NK-92 treated with Interleukin-12 subunit alpha and Interleukin-12 subunit beta, amount 100 ng/mL, for 24 hours (cell line): Measurements from ENCODE around the gene OVCH2.
"Not testable (repeated sequence)": the region's sequence is repeated elsewhere in the genome, so short reads cannot be mapped to it uniquely, and the experiment has no call there.

ENCODE experiments used
- DNase-seq: peaks from one replicate; lab custom pipeline; 2025; lab: John Stamatoyannopoulos, UW

OVCH2 gene

GRCh38 chr11:7671347-7672215 is 34.7 kb downstream of the OVCH2 start:
- DNase-seq, result no peak

GRCh38 chr11:7670641-7671040 is 35.6 kb downstream of the OVCH2 start:
- no peak for DNase-seq

DNA sequence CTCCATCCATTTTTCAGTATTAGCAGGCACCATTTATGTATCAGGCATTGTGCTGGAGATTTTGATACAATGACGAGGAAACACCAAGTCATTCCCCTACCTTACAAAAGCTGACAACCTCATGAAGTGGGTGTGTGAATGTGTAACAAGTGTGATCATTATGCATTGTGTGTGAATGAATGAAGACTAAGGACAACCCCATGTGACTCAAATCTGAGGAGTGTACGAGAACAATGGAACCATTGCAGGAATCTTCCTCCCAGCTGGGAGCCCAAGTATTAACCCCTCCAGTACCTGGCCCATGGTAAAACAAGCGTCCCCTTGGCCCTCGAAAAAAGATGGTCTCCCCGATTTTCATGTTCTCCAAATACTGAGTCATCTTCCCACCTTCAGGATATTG is 37.4 kb downstream of the OVCH2 start:
- no peak for DNase-seq

GRCh38 chr11:7668464-7668863 is 37.8 kb downstream of the OVCH2 start:
- no peak for DNase-seq

DNA sequence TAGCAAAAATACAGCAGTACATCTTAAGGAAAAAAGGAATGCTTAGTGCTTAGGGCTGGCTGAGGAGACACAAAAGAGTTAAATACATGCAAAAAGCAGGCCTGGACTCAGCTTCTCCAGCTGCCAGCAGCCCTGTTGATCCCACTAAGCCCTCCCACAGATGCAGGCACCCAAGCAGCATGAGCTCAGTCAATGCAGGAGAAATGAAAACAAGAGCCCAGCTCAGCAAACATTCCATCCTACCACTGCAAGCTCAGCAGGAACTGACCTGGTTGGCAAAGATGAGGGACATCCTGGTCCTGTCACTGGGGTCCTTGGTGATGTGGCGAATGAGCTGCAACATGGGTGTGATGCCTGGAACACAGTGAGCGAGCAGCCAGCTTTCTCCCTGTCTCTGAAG is 38.8 kb downstream of the OVCH2 start:
- no peak for DNase-seq

GRCh38 chr11:7666292-7666866 is 39.9 kb downstream of the OVCH2 start:
- DNase-seq, result no peak

DNA sequence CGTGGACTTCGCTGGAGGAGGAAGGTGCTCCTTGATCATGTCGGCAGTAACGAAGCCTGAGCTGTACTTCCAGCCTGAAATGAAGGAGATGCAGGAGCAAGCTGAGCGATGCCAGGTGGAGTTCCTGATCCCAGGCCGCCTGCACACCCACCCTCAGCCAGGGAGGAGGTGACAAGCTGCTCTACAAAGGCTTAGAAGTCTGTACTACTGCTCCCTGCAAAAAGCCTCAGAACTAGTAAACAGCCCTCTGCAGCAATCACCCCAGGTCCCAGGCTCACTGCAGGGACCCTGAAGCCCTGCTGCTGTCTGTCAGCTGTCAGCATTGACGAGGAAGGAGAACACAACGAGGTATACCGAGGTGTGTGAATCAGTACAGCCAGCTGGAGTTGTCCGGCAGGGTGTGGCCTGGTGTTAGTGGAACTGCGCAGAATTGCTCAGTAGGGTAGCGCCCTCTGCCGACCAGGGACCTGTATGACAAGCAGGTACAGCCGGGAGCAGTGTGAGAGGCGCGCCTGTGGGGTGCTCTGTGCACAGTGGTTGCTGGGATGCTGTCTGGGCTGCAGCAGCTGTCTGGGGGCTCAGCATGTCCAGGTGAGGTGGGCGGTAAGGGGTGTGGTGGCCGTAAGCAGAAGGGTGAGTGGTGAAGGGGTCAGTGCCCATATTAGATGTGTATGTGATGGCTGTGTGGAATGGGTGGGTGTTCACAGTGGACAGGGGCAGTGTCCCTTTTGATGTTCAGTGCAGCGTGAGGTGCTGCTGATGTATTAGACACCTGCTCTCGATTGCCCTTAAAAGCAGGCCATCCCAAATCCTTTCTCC is 40.6 kb downstream of the OVCH2 start:
- DNase-seq, result peak; percentile 55

GRCh38 chr11:7664867-7665266 is 41.4 kb downstream of the OVCH2 start:
- no peak for DNase-seq

DNA sequence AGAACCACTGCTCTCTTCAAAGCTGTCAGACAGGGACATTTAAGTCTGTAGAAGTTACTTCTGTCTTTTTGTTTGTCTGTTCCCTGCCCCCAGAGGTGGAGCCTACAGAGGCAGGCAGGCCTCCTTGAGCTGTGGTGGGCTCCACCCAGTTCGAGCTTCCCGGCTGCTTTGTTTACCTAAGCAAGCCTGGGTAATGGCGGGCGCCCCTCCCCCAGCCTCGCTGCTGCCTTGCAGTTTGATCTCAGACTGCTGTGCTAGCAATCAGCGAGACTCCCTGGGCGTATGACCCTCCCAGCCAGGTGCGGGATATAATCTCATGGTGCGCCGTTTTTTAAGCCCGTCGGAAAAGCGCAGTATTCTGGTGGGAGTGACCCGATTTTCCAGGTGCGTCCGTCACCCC is 42.7 kb downstream of the OVCH2 start:
- DNase-seq, result not testable (repeated sequence)

GRCh38 chr11:7657306-7658025 is 48.8 kb downstream of the OVCH2 start:
- DNase-seq, result no peak

DNA sequence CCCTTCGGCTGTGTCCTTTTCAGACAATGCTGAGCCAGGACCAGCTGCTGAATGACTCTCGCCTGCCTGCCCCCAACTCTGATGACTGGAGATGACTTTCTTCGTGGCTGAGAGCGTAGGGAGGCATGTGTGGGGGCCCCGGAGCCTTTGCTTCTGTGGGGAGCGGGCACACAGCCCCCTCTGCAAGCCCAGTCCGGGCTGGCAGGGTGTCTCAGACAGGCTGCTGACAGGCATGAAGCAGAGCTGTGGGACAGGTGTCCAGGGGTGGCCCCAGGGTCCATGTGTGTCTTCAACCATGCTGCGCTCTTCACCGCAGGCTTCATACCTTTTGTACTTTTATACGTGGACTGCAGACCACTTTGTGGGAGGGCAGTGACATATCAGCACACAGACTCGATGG is 49.6 kb downstream of the OVCH2 start:
- DNase-seq, result no peak

GRCh38 chr11:7655253-7656217 is 50.7 kb downstream of the OVCH2 start:
- DNase-seq, result no peak

- DNase-seq, result no peak
These were observed 52.0 kb downstream of the OVCH2 start for GRCh38 chr11:7654195-7654705.

DNA sequence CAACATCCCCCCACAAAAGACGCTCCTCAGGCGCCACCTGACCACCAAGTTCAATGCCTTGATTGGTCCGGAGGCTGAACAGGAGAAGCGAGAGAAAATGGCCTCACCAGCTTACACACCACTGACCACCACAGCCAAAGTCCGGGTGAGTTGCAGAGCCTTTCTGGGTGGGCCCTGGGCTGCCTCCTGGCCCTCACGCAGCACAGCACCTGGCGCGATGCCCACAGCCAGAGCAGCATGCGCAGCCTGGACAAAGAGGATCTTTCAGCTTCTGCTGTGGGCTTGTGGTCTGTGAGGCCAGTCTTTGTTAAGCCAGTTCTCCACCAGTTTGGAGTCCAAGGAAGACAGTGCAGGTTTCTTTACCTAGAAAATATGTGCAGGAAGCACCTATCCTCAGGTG is 54.6 kb downstream of the OVCH2 start:
- no peak for DNase-seq

DNA sequence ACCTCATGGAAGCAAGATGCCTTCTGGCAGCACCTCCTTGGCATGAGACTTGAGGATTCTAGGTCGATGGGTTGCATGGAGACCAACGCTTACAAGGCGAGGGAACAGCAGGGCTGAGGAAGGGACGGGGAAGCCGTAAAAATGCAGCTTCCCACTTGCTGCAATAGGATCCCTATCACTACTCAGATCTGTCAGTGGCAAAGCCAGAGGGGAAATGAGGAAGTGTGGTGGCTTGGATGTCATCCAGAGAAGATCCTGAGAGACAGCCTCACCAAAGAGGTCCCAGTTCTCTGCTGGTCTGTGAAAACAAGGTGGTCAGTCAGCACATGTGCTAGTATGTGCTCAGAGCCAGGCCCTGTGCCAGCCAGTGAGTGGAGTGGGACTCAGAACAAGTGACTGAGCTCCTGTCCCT is 55.1 kb downstream of the OVCH2 start:
- no peak for DNase-seq

DNA sequence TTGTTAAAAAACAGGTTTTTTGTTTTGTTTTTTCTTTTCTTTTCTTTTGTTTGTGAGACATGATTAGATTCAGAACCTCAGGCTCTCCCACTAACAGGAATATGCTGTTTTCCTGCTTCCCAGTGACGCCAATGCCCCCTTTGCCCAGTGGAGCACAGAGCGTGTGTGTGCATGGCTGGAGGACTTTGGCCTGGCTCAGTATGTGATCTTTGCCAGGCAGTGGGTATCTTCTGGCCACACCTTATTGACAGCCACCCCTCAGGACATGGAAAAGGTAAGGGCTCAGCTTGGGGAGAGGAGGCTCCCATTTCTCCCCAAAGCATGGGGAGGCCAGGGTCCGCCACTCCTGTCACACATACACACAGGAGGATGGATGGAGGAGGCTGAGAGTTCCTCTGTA is 58.0 kb downstream of the OVCH2 start:
- DNase-seq, result no peak

GRCh38 chr11:7646866-7647265 is 59.4 kb downstream of the OVCH2 start:
- DNase-seq, result no peak

DNA sequence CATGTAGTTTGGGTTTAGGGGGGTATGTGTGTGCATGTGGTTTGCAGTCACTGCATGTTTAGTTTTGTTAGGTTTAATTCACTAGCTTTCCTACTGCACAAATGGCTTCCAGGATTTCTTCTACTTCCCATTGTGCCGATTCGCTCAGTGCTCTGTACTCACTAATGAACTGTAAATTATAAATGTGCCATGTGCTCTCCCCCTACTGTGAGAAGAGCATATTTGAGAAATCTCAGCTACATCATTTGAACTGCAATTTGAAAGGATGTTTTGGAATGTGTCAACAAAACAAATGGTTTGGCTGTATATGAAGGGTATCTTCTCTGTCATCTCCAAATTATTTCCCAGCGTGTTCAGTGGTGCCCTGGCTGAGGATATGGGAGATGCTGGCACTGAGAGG is 61.1 kb downstream of the OVCH2 start:
- no peak for DNase-seq

GRCh38 chr11:7643314-7643713 is 63.0 kb downstream of the OVCH2 start:
- no peak for DNase-seq

- no peak for DNase-seq
These were observed 63.5 kb downstream of the OVCH2 start for GRCh38 chr11:7642747-7643146.

GRCh38 chr11:7640816-7641215 is 65.5 kb downstream of the OVCH2 start:
- DNase-seq, result no peak
